Measurements from ENCODE around the gene FOXN4.

Gene FOXN4

GRCh38 chr12:109286652-109287051, 22.4 kb downstream of the FOXN4 start:
- no peak for TF ChIP-seq CTCF (IDR thresholded peaks at IDR 0.05; ENCODE audit: insufficient read depth, low read depth, low read length, missing control alignments)
- DNase-seq (ENCODE audit: low read depth), result no peak
- H3K4me3 ChIP-seq (ENCODE audit: low read length), result no peak overlapping the region

- DNase-seq (ENCODE audit: low read depth), result no peak
- TF ChIP-seq CTCF (IDR thresholded peaks at IDR 0.05; ENCODE audit: insufficient read depth, low read depth, low read length, missing control alignments), result no peak
- no peak overlapping the region for H3K4me3 ChIP-seq (ENCODE audit: low read length)
These were observed 22.8 kb downstream of the FOXN4 start for GRCh38 chr12:109286252-109286651.

- no peak overlapping the region for H3K4me3 ChIP-seq (ENCODE audit: low read length)
- no peak for DNase-seq (ENCODE audit: low read depth)
- TF ChIP-seq CTCF (IDR thresholded peaks at IDR 0.05; ENCODE audit: insufficient read depth, low read depth, low read length, missing control alignments), result no peak
These were observed 24.7 kb downstream of the FOXN4 start for GRCh38 chr12:109284392-109284791.

- no peak overlapping the region for H3K4me3 ChIP-seq (ENCODE audit: low read length)
- DNase-seq (ENCODE audit: low read depth), result no peak
- TF ChIP-seq CTCF (IDR thresholded peaks at IDR 0.05; ENCODE audit: insufficient read depth, low read depth, low read length, missing control alignments), result no peak
These were observed 27.6 kb downstream of the FOXN4 start for GRCh38 chr12:109281452-109281851.

- no peak overlapping the region for H3K4me3 ChIP-seq (ENCODE audit: low read length)
- no peak for DNase-seq (ENCODE audit: low read depth)
- no peak for TF ChIP-seq CTCF (IDR thresholded peaks at IDR 0.05; ENCODE audit: insufficient read depth, low read depth, low read length, missing control alignments)
These were observed 29.6 kb downstream of the FOXN4 start for GRCh38 chr12:109279525-109279924.

GRCh38 chr12:109278912-109279311, 30.2 kb downstream of the FOXN4 start:
- no peak for TF ChIP-seq CTCF (IDR thresholded peaks at IDR 0.05; ENCODE audit: insufficient read depth, low read depth, low read length, missing control alignments)
- no peak for DNase-seq (ENCODE audit: low read depth)
- no peak overlapping the region for H3K4me3 ChIP-seq (ENCODE audit: low read length)

GRCh38 chr12:109277899-109278762, 31.0 kb downstream of the FOXN4 start:
- no peak for TF ChIP-seq CTCF (IDR thresholded peaks at IDR 0.05; ENCODE audit: insufficient read depth, low read depth, low read length, missing control alignments)
- H3K4me3 ChIP-seq (ENCODE audit: low read length), result no peak overlapping the region
- peak; percentile 13 for DNase-seq (ENCODE audit: low read depth)

Data from epithelial cell of esophagus (primary cell).